GM18870 (cell line): ENCODE results near the gene SPEF1.

Experiments used
- ATAC-seq: cut with Tn5 transposase; IDR thresholded peaks from one replicate; pipeline ENCODE4 v1.9.1; 2021; ENCODE audit warnings: moderate library complexity; ENCODE audit not compliant: unreplicated experiment

The SPEF1 gene

GRCh38 chr20:3751305-3751674 lies 30.0 kb downstream of the SPEF1 start:
- no peak for ATAC-seq

GRCh38 chr20:3749689-3750531 lies 31.3 kb downstream of the SPEF1 start:
- ATAC-seq = no peak

- no peak for ATAC-seq
Measured at GRCh38 chr20:3749087-3749688, 32.1 kb downstream of the SPEF1 start.

GRCh38 chr20:3748073-3748472 lies 33.2 kb downstream of the SPEF1 start:
- ATAC-seq = no peak

- ATAC-seq = no peak
Measured at GRCh38 chr20:3747471-3747870, 33.8 kb downstream of the SPEF1 start.

GRCh38 chr20:3745686-3746173 lies 35.5 kb downstream of the SPEF1 start:
- ATAC-seq = no peak

- ATAC-seq = no peak
Measured at GRCh38 chr20:3744806-3745685, 36.2 kb downstream of the SPEF1 start.

- no peak for ATAC-seq
Measured at GRCh38 chr20:3744037-3744436, 37.2 kb downstream of the SPEF1 start.

- no peak for ATAC-seq
Measured at GRCh38 chr20:3743251-3743650, 38.0 kb downstream of the SPEF1 start.

GRCh38 chr20:3741836-3742458 lies 39.3 kb downstream of the SPEF1 start:
- no peak for ATAC-seq

- ATAC-seq = no peak
Measured at GRCh38 chr20:3740615-3741301, 40.5 kb downstream of the SPEF1 start.

- no peak for ATAC-seq
Measured at GRCh38 chr20:3739926-3740451, 41.3 kb downstream of the SPEF1 start.

GRCh38 chr20:3739054-3739925 lies 42.0 kb downstream of the SPEF1 start:
- ATAC-seq = no peak

- no peak for ATAC-seq
Measured at GRCh38 chr20:3738111-3739053, 42.9 kb downstream of the SPEF1 start.

- ATAC-seq = no peak
Measured at GRCh38 chr20:3735768-3736167, 45.5 kb downstream of the SPEF1 start.

GRCh38 chr20:3734111-3734843 lies 47.0 kb downstream of the SPEF1 start:
- ATAC-seq = no peak
